ENCODE data around the gene G6PC3.

The G6PC3 gene

DNA sequence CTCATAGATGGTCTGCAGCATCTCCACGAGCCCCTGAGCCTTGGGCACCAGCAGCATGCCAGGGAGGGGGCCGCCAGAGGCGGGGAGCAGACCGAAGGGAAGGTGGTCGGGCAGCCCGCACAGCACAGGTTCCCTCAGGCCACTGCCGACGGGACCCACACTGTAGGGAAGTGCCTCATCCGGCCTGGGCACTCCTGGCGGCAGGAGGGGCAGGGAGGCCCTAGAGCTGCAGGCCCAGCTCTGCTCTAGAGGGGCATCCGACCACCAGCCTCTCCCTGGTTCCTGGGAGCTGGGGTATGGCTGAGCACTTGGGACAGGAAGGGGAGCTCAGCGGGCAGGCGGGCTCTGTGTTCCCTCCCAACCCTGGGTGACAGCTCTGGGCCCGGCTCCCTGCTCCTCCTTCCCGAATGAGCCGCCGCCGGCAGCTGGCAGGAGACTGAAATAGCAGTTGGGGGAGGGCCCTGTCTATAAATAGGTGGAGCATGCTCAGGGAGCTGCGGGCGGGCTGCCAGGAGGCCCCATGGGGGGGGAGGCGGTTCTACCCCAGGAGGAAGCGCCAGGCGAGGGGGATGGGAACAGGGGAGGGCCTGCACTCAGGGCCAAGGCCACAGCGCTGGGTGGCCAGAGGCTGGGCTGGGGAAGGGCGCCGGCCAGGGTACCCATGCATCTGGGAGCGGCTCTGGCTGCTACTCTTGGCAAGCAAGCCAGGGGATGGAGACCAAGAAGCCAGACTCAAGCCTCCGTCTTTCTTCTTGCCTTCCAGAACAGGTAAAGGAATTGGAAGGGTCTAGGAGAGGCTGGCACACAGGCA lies 40.5 kb downstream of the G6PC3 start:
- no peak overlapping the region; the same call in 1 of the 2 replicates for H3K27ac ChIP-seq (ENCODE audit: low read depth, low read length)
- H3K4me3 ChIP-seq (ENCODE audit: low read depth, low read length): peak overlapping the region; percentile 45
- H3K4me1 ChIP-seq (ENCODE audit: control insufficient read depth, insufficient read depth, low read length): peaks cover 58% of the 10 kb centered on the region
- H3K9ac ChIP-seq (ENCODE audit: low read length): peak overlapping the region; percentile 55
- no peaks in the 10 kb centered on the region for H3K9me3 ChIP-seq (ENCODE audit: control insufficient read depth, insufficient read depth, low read depth, low read length)
- no peaks in the 10 kb centered on the region for H3K27me3 ChIP-seq (ENCODE audit: control insufficient read depth, insufficient read depth, low read length)
- H3K36me3 ChIP-seq (ENCODE audit: control insufficient read depth, insufficient read depth, low read length): peaks cover 8% of the 10 kb centered on the region; the same call in 1 of the 2 replicates

DNA sequence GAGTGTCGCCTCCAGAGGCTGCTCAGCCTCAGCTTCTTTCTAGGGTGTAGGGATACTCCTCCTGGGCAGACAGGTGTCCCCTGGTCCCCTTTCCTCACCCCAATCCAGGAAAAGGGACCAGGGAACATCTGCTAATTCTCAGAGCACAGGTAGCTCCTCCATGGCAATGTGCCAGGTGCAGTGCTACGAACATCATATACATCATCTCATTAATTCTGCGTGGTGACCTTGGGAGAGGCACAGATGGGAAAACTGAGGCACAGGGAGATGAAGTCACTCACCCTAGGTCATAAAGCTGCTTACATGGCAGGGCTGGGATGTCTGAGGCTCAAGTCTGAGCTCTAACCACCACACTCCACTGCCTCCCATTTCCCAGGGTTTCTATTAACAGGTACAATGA lies 41.2 kb downstream of the G6PC3 start:
- H3K4me3 ChIP-seq (ENCODE audit: low read depth, low read length): peak overlapping the region; percentile 45; the same call in 1 of the 2 replicates
- no peaks in the 10 kb centered on the region for H3K27me3 ChIP-seq (ENCODE audit: control insufficient read depth, insufficient read depth, low read length)
- H3K36me3 ChIP-seq (ENCODE audit: control insufficient read depth, insufficient read depth, low read length): peaks cover 8% of the 10 kb centered on the region; the same call in 1 of the 2 replicates
- H3K4me1 ChIP-seq (ENCODE audit: control insufficient read depth, insufficient read depth, low read length): peaks cover 54% of the 10 kb centered on the region
- no peak overlapping the region for H3K27ac ChIP-seq (ENCODE audit: low read depth, low read length)
- H3K9ac ChIP-seq (ENCODE audit: low read length): no peak overlapping the region
- H3K9me3 ChIP-seq (ENCODE audit: control insufficient read depth, insufficient read depth, low read depth, low read length): no peaks in the 10 kb centered on the region

DNA sequence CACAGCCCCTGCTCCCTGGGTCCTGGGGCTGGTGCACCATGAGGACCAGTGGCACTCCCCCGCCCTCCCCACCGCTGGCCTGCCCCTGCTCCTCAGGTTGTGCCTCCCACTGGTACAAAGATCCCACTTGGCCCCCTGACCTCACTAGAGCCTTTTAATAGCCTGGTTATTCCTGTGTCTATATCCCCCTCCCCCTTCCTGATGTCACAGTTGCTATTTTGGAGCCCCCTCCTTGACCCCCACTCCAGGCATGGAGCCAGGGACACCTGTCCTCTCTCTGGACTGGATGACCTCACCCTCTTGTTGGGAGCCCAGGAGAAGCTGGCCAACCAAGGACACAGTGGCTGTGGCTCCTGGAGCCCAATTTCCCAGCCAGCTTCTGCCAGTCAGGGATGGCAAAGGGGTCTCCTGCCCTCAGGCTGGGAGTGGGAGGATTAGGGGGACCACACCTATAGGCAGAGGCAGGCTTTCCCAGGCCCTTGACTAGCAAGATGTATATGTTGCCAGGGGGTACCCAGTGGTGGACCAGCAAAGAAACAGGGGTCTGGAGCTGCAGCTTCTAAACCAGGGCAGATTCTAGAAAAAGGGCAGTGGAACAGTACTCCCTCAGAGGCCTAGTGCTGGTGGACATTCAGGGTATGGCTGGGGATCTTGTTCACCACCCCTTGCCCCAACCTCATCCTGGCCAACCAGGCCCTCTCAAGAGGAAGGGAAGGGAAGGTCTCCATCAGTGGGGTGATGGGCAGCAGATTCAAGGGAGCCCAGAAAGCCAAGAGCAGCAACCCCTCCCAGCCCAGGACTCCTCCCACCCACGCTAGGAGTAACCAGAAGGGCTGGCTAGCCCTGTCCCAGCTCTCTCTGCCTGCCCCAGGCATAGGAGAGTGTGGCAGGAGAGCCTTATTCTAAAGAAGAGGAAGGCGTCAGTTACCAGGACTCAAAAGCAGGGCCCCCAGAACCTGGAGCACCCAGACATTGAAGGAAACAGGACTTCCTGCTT lies 42.0 kb downstream of the G6PC3 start:
- H3K9me3 ChIP-seq (ENCODE audit: control insufficient read depth, insufficient read depth, low read depth, low read length): no peaks in the 10 kb centered on the region
- no peaks in the 10 kb centered on the region for H3K27me3 ChIP-seq (ENCODE audit: control insufficient read depth, insufficient read depth, low read length)
- H3K4me1 ChIP-seq (ENCODE audit: control insufficient read depth, insufficient read depth, low read length): peaks cover 58% of the 10 kb centered on the region
- H3K4me3 ChIP-seq (ENCODE audit: low read depth, low read length): no peak overlapping the region
- no peak overlapping the region for H3K27ac ChIP-seq (ENCODE audit: low read depth, low read length)
- H3K36me3 ChIP-seq (ENCODE audit: control insufficient read depth, insufficient read depth, low read length): peaks cover 8% of the 10 kb centered on the region; the same call in 1 of the 2 replicates
- no peak overlapping the region for H3K9ac ChIP-seq (ENCODE audit: low read length)

DNA sequence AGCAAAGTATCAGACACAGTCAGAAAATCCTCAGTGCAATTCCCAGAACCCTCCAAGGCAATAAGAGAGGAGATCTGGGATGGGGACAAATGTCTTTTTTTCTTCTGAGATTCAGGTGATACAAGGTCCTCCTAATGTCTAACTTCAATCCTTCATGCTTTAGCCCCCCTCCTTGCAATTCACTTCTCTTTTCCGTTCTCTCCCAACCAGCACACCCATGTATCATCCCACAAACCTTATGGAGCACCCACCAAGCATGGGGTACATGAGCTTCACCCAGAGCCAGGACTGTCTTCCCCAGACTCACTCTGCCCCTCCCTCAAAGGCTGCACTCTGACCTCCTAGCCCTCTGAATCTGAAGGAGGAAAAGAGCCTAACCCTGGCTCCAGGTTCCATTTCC lies 42.8 kb downstream of the G6PC3 start:
- H3K27ac ChIP-seq (ENCODE audit: low read depth, low read length): no peak overlapping the region
- H3K9ac ChIP-seq (ENCODE audit: low read length): no peak overlapping the region
- H3K4me1 ChIP-seq (ENCODE audit: control insufficient read depth, insufficient read depth, low read length): peaks cover 57% of the 10 kb centered on the region
- H3K4me3 ChIP-seq (ENCODE audit: low read depth, low read length): no peak overlapping the region
- H3K9me3 ChIP-seq (ENCODE audit: control insufficient read depth, insufficient read depth, low read depth, low read length): no peaks in the 10 kb centered on the region
- no peaks in the 10 kb centered on the region for H3K27me3 ChIP-seq (ENCODE audit: control insufficient read depth, insufficient read depth, low read length)
- peaks cover 8% of the 10 kb centered on the region; the same call in 1 of the 2 replicates for H3K36me3 ChIP-seq (ENCODE audit: control insufficient read depth, insufficient read depth, low read length)

DNA sequence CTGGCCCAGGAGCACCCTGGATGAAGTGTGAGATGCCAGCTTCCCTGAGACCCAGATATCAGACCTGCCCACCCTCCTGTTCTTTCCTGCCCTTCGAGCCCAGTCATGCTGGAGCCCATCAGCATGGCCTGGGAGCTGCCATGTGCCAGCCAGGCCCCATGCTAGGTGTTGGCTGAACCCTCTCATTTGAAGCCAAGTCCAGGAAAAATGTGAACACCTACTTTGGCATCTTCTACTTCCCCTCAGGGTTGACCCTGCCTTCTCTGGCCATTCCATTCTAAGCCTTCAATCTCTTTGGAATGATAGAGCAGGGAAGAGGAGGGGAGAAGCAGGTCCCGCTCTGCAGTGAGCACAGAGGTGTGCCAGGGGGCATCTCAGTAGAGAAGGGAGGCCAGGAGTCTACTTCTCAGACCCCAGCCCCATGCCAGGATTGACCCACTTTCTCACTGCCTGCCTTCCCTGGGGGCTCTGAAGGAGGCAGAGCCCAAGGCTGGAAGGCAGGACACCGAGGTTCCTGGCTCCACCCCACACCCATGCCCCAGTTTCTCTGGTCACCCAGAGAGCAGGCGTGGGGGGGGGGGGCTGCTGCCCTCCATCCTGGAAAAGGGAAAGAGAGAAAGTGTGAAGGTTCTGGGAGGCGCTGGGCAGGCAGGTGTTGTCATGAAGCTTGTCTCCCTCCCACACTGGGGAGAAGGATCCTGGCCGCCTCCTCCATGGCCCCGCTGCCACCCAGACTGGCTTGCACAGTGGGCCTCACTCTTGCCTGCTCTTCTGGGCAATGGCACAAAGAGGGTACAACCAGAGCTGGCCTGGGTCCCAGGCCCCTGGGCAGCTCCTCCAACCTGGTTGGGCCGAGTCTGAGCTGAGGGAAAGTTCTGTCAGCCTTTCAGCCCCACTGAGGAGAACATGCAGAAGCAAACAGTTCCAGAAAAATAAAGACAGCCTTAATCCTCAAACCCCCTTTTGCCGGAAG lies 43.6 kb downstream of the G6PC3 start:
- H3K4me1 ChIP-seq (ENCODE audit: control insufficient read depth, insufficient read depth, low read length): peaks cover 57% of the 10 kb centered on the region
- H3K36me3 ChIP-seq (ENCODE audit: control insufficient read depth, insufficient read depth, low read length): peaks cover 8% of the 10 kb centered on the region; the same call in 1 of the 2 replicates
- no peak overlapping the region for H3K9ac ChIP-seq (ENCODE audit: low read length)
- no peak overlapping the region for H3K4me3 ChIP-seq (ENCODE audit: low read depth, low read length)
- H3K9me3 ChIP-seq (ENCODE audit: control insufficient read depth, insufficient read depth, low read depth, low read length): no peaks in the 10 kb centered on the region
- H3K27me3 ChIP-seq (ENCODE audit: control insufficient read depth, insufficient read depth, low read length): no peaks in the 10 kb centered on the region
- H3K27ac ChIP-seq (ENCODE audit: low read depth, low read length): no peak overlapping the region

DNA sequence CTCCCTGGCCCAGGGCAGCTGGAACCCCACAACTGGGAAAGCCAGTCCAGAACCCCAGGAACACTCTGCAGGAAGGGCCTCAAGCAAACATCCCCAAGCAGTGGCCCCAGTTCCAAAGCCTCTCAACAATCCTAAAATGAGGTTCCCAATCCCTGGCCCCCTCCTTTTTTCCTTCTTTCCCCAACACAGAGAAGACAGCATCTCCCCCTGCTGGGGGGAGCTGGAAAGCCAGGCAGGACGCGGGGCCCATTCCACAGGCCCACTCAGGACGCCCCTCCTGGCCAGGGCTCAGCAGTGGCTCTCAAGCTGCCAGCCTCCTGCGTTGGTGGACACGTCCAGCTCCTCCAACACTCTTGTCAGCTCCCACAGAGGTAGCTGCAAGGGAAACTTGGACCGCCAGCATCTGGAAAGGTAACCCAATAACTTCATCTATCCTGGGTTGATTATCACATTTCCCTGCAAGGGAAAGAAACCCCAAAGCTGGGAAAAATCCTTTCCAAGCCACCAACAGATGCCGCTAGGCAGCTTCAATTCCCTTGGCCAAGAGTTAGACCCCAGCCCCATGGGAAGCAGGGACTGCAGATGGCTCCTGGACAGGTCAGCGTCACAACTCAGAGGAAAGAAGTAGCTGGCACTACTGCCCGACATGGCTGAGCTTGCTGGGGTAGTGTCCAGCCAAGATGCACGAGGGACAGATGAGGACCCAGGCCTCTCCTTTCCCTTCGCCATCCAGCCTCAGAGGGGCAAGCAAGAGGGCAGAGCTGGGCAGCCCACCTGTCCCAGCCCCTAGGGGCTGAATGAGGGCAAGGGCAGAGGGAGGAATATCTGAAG lies 45.3 kb downstream of the G6PC3 start:
- Histone ChIP-seq H3K36me3 (ENCODE audit: control insufficient read depth, insufficient read depth, low read length) (peaks cover 6% of the 10 kb centered on the region; the same call in 1 of the 2 replicates), H3K9me3 (ENCODE audit: control insufficient read depth, insufficient read depth, low read depth, low read length) (no peaks in the 10 kb centered on the region), H3K4me1 (ENCODE audit: control insufficient read depth, insufficient read depth, low read length) (peaks cover 46% of the 10 kb centered on the region), H3K9ac (ENCODE audit: low read length) (no peak overlapping the region), H3K4me3 (ENCODE audit: low read depth, low read length) (no peak overlapping the region), H3K27me3 (ENCODE audit: control insufficient read depth, insufficient read depth, low read length) (no peaks in the 10 kb centered on the region), H3K27ac (ENCODE audit: low read depth, low read length) (no peak overlapping the region)

DNA sequence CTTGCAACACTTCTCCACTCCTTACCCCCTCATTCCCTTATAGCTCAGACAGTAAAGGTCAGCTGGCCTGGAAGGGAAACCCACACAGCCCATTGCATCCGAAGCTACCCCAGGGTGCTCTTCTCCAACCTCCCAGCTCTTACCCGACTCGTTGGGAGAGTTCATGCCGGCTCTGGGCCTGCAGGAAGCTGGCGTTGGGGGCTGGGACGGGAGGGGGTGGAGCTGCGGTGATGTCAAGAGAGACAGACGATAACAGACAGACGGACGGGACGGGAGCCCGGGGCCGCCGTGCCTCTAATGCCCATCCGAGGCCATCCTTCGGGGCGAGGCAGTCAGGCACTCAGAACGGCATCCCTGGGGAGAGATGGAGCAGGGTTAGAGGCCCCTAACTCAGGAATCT lies 46.8 kb downstream of the G6PC3 start:
- no peak overlapping the region for H3K27ac ChIP-seq (ENCODE audit: low read depth, low read length)
- peaks cover 44% of the 10 kb centered on the region for H3K4me1 ChIP-seq (ENCODE audit: control insufficient read depth, insufficient read depth, low read length)
- no peaks in the 10 kb centered on the region for H3K27me3 ChIP-seq (ENCODE audit: control insufficient read depth, insufficient read depth, low read length)
- no peak overlapping the region for H3K9ac ChIP-seq (ENCODE audit: low read length)
- no peaks in the 10 kb centered on the region for H3K9me3 ChIP-seq (ENCODE audit: control insufficient read depth, insufficient read depth, low read depth, low read length)
- no peak overlapping the region for H3K4me3 ChIP-seq (ENCODE audit: low read depth, low read length)
- peaks cover 6% of the 10 kb centered on the region; the same call in 1 of the 2 replicates for H3K36me3 ChIP-seq (ENCODE audit: control insufficient read depth, insufficient read depth, low read length)

DNA sequence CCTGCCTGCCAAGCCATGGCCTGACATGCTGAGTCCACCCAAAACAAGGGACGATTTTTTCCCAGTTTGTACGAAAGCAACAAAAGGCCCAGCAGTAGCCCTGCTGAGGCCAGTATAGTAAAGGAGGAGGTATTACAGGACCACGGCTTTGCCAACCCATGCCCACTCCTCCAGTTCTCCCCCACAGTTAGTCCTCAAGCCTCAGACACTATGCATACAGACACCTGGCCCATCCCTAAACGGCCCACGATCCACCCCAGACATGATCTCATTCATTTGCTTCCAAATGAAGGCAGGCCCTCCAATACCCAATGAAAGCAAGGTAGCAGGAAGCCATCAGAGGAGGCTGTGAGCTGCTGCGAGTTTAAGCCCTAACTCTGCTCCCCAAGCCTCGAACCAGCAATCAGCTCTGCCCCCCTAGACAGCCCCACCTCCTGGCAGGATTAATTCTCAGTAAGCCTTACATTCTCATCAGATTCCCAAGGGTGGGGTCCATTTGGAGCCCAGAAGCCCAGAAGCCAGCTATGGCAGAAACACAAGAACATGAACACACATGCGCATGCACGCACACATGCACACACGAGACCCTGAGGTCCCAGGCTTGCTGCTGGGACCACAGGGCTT lies 48.0 kb downstream of the G6PC3 start:
- peaks cover 6% of the 10 kb centered on the region; the same call in 1 of the 2 replicates for H3K36me3 ChIP-seq (ENCODE audit: control insufficient read depth, insufficient read depth, low read length)
- no peak overlapping the region for H3K9ac ChIP-seq (ENCODE audit: low read length)
- peaks cover 41% of the 10 kb centered on the region for H3K4me1 ChIP-seq (ENCODE audit: control insufficient read depth, insufficient read depth, low read length)
- H3K4me3 ChIP-seq (ENCODE audit: low read depth, low read length): no peak overlapping the region
- H3K27me3 ChIP-seq (ENCODE audit: control insufficient read depth, insufficient read depth, low read length): no peaks in the 10 kb centered on the region
- H3K9me3 ChIP-seq (ENCODE audit: control insufficient read depth, insufficient read depth, low read depth, low read length): no peaks in the 10 kb centered on the region
- no peak overlapping the region for H3K27ac ChIP-seq (ENCODE audit: low read depth, low read length)

DNA sequence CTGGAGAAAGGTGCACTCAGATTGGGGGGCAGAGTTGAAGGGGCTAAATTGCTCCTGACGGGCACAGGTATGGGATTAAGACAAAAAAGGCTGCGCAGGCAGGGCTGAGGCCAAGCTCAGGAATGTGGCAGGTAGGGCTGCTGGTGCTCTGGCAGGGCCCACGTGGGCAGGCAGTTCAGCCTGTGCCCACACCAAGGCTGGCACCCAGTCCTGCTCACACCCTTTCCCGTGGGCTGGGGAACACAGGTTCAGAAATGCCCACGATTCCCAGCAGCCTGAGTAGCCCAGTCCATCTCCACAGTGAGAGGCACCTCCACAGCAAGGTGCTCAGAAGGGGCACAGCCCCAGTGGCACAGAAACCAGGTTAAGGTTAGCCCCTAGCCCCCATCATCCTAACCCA lies 48.5 kb downstream of the G6PC3 start:
- H3K9ac ChIP-seq (ENCODE audit: low read length): no peak overlapping the region
- no peaks in the 10 kb centered on the region for H3K9me3 ChIP-seq (ENCODE audit: control insufficient read depth, insufficient read depth, low read depth, low read length)
- no peak overlapping the region for H3K4me3 ChIP-seq (ENCODE audit: low read depth, low read length)
- no peak overlapping the region for H3K27ac ChIP-seq (ENCODE audit: low read depth, low read length)
- 0 out of 2 replicates have a peak, but pooled peaks cover 6% of the 10 kb centered on the region for H3K36me3 ChIP-seq (ENCODE audit: control insufficient read depth, insufficient read depth, low read length)
- H3K4me1 ChIP-seq (ENCODE audit: control insufficient read depth, insufficient read depth, low read length): peaks cover 42% of the 10 kb centered on the region
- H3K27me3 ChIP-seq (ENCODE audit: control insufficient read depth, insufficient read depth, low read length): no peaks in the 10 kb centered on the region

All from HUES6 (cell line).